ENCODE measurements around the gene GEN1. TPM values are rescaled to one million over a fixed set of nuclear protein-coding genes. Genes with fewer than 3 reads are reported as not detected.

Gene GEN1
- total and polyA plus RNA-seq, 8 donors = 7.5 to 31.4 (median 16.8) TPM

GRCh38 chr2:17728210-17728609, 25.7 kb upstream of the GEN1 start:
- DNase-seq (no peak), ATAC-seq (no peak)
- intact Hi-C loops (cut with DNase I) = no loop called here
- H3K4me3 ChIP-seq = no peak overlapping the region
- H3K27me3 ChIP-seq = no peaks in the 10 kb centered on the region
- H3K27ac ChIP-seq = no peak overlapping the region
- TF ChIP-seq, protein P1, sequence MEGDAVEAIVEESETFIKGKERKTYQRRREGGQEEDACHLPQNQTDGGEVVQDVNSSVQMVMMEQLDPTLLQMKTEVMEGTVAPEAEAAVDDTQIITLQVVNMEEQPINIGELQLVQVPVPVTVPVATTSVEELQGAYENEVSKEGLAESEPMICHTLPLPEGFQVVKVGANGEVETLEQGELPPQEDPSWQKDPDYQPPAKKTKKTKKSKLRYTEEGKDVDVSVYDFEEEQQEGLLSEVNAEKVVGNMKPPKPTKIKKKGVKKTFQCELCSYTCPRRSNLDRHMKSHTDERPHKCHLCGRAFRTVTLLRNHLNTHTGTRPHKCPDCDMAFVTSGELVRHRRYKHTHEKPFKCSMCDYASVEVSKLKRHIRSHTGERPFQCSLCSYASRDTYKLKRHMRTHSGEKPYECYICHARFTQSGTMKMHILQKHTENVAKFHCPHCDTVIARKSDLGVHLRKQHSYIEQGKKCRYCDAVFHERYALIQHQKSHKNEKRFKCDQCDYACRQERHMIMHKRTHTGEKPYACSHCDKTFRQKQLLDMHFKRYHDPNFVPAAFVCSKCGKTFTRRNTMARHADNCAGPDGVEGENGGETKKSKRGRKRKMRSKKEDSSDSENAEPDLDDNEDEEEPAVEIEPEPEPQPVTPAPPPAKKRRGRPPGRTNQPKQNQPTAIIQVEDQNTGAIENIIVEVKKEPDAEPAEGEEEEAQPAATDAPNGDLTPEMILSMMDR (IDR thresholded peaks at IDR 0.05) = no peak
- H3K9me3 ChIP-seq = no peaks in the 10 kb centered on the region
- H3K36me3 ChIP-seq = peaks cover 0 to 57% of the 10 kb centered on the region in 2 donors
- no peaks in the 10 kb centered on the region for H3K4me1 ChIP-seq

DNA sequence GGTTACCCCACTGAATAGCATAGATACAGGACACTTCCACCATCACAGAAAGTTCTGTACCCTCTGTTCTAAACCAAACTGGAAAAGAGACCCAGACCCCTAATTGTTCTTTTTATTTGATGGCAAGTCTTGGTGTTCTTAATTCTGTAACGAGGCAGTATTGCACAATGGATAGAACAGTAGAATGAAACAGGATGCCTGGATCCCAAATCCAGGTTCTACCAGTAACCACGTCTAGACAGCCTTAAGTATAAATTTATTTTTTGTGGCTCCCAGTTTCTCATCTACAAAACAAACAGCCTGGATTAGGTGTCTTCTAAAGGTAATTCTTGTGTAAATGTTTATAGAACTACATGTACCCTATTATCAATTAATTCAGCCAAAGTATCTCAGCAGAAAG, 24.1 kb upstream of the GEN1 start:
- DNase-seq = no peak
- no peak overlapping the region for H3K4me3 ChIP-seq
- TF ChIP-seq, protein P1 (IDR thresholded peaks at IDR 0.05) = no peak
- H3K27me3 ChIP-seq = no peaks in the 10 kb centered on the region
- ATAC-seq = no peak
- intact Hi-C loops (cut with DNase I) = no loop called here
- no peaks in the 10 kb centered on the region for H3K4me1 ChIP-seq
- H3K9me3 ChIP-seq = no peaks in the 10 kb centered on the region
- peaks cover 0 to 63% of the 10 kb centered on the region in 2 donors for H3K36me3 ChIP-seq
- no peak overlapping the region for H3K27ac ChIP-seq

- Histone ChIP-seq H3K27me3 (no peaks in the 10 kb centered on the region), H3K27ac (no peak overlapping the region), H3K9me3 (no peaks in the 10 kb centered on the region), H3K36me3 (peaks cover 0 to 69% of the 10 kb centered on the region in 2 donors), H3K4me3 (no peak overlapping the region), H3K4me1 (no peaks in the 10 kb centered on the region)
- DNase-seq = no peak
- ATAC-seq = no peak
- TF ChIP-seq, protein P1 (IDR thresholded peaks at IDR 0.05) = no peak
- intact Hi-C loops (cut with DNase I) = no loop called here
These were observed 20.3 kb upstream of the GEN1 start for GRCh38 chr2:17733599-17733998.

DNA sequence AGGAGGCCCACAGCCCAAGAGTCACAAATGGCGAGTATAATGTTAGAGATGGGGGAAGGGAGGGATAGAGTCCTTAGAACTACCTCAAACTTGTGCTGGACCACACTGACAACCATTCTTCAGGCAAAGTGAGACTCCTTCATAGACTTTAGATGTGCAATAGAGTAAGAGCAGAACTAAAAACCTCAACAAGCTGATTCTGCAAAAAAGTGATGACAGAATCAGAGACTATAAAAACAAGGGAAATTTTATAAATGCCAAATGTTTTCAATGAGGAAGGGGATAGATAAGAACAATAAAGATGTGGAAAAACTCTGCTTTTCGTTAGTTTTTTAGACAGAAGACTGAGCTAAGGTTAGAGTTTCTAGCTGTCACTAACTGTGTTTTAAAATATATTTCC, 18.1 kb upstream of the GEN1 start:
- Histone ChIP-seq H3K27ac (no peak overlapping the region), H3K36me3 (peaks cover 0 to 59% of the 10 kb centered on the region in 2 donors), H3K27me3 (no peaks in the 10 kb centered on the region), H3K9me3 (no peaks in the 10 kb centered on the region), H3K4me3 (no peak overlapping the region), H3K4me1 (no peaks in the 10 kb centered on the region)
- intact Hi-C loops (cut with DNase I) = no loop called here
- TF ChIP-seq, protein P1 (IDR thresholded peaks at IDR 0.05) = no peak
- no peak for DNase-seq
- ATAC-seq = no peak

GRCh38 chr2:17736989-17737388, 16.9 kb upstream of the GEN1 start:
- ATAC-seq = no peak
- Histone ChIP-seq H3K9me3 (no peaks in the 10 kb centered on the region), H3K27me3 (no peaks in the 10 kb centered on the region), H3K27ac (no peak overlapping the region), H3K4me1 (no peaks in the 10 kb centered on the region), H3K36me3 (peaks cover 0 to 48% of the 10 kb centered on the region in 2 donors), H3K4me3 (no peak overlapping the region)
- intact Hi-C loops (cut with DNase I) = no loop called here
- no peak for DNase-seq
- TF ChIP-seq, protein P1 (IDR thresholded peaks at IDR 0.05) = no peak
